ENCODE measurements around the gene FBXO40. TPM values are rescaled to one million over a fixed set of nuclear protein-coding genes. Genes with fewer than 3 reads are reported as not detected.

The FBXO40 gene
- total and polyA plus RNA-seq, 2 experiments from 2014 or later: 0.03 TPM; not detected in 1

- H3K36me3 ChIP-seq (ENCODE audit: insufficient read depth): no peaks in the 10 kb centered on the region
- no peaks in the 10 kb centered on the region; the same call in 2 of the 3 replicates for H3K36me3 Mint-ChIP-seq (ENCODE audit: low read depth)
- H3K79me2 ChIP-seq (replicated peaks; ENCODE audit: insufficient read depth): no peaks in the 10 kb centered on the region
- H3K4me1 ChIP-seq (ENCODE audit: insufficient read depth): peaks cover 23% of the 10 kb centered on the region
- no peak overlapping the region for H3K27ac ChIP-seq (ENCODE audit: low read depth)
- peak overlapping the region; percentile 90 for H2AFZ ChIP-seq
- H3K9me3 Mint-ChIP-seq: no peaks in the 10 kb centered on the region
- peaks cover 20% of the 10 kb centered on the region for H3K4me1 Mint-ChIP-seq
- no peaks in the 10 kb centered on the region for H3K27me3 ChIP-seq (ENCODE audit: insufficient read depth)
- no peak overlapping the region for H3K4me2 ChIP-seq
- TF ChIP-seq ETS1 (IDR thresholded peaks at IDR 0.05) (no peak), POLR2AphosphoS5 (IDR thresholded peaks at IDR 0.05; ENCODE audit: low read depth) (no peak), EZH2 (IDR thresholded peaks at IDR 0.05; ENCODE audit: low read depth, unreplicated experiment) (no peak), NANOG (IDR thresholded peaks at IDR 0.05; ENCODE audit: borderline replicate concordance) (no peak), STAT1 (IDR thresholded peaks at IDR 0.05; ENCODE audit: unreplicated experiment) (no peak), CREB1 (CRISPR knock-in tag; IDR thresholded peaks at IDR 0.05; ENCODE audit: low read depth) (no peak), EZH2phosphoT487 (IDR thresholded peaks at IDR 0.05; ENCODE audit: unreplicated experiment) (no peak), CTCF (conservative IDR thresholded peaks at IDR 0.05; ENCODE audit: low read depth in 2 of 2) (no peak), ZNF331 (CRISPR knock-in tag; IDR thresholded peaks at IDR 0.05; ENCODE audit: low read depth) (no peak), REST (IDR thresholded peaks at IDR 0.05; ENCODE audit: unreplicated experiment) (no peak)
- no peaks in the 10 kb centered on the region for H3F3A ChIP-seq (replicated peaks; ENCODE audit: low read depth)
- DNase-seq (ENCODE audit: low spot score) (no peak), ATAC-seq (no peak)
- no peaks in the 10 kb centered on the region for H4K20me1 ChIP-seq (replicated peaks; ENCODE audit: insufficient read depth)
- H3K27me3 Mint-ChIP-seq (ENCODE audit: insufficient read depth, low read depth, poor library complexity): peaks cover 2% of the 10 kb centered on the region
- H3K27ac Mint-ChIP-seq: no peak overlapping the region
- no peak overlapping the region for H3K4me3 Mint-ChIP-seq
- no peak overlapping the region for H3K4me3 ChIP-seq
- H3K9me2 ChIP-seq (ENCODE audit: insufficient read depth): peaks cover 15% of the 10 kb centered on the region; the same call in 1 of the 2 replicates
Measured at GRCh38 chr3:121627211-121627610, 34.0 kb downstream of the FBXO40 start.

Measured in GM23338 (cell line).